Activated CD8-positive, alpha-beta memory T cell treated with anti-CD3 and anti-CD28 coated beads for 4 hours (primary cell): Measurements from ENCODE around the gene CUX1.
"Not testable (repeated sequence)": the region's sequence is repeated elsewhere in the genome, so short reads cannot be mapped to it uniquely, and the experiment has no call there.

Experiments used
- DNase-seq, 2 donors: peaks; one replicate each; pipeline ENCODE4 v3.0.0-alpha.2; 2020; ENCODE audit warnings: low read depth in 2 of 2

The CUX1 gene

GRCh38 chr7:102006695-102007094, 189.3 kb downstream of the CUX1 start:
- DNase-seq = no peak

- no peak for DNase-seq
Observed at GRCh38 chr7:102008535-102009262, 191.3 kb downstream of the CUX1 start.

- DNase-seq = no peak
Observed at GRCh38 chr7:102009628-102010027, 192.2 kb downstream of the CUX1 start.

- not testable (repeated sequence) for DNase-seq
Observed at GRCh38 chr7:102012112-102012830, 194.8 kb downstream of the CUX1 start.

GRCh38 chr7:102012941-102013461, 195.6 kb downstream of the CUX1 start:
- no peak for DNase-seq

GRCh38 chr7:102018876-102019275, 201.4 kb downstream of the CUX1 start:
- no peak for DNase-seq

GRCh38 chr7:102019461-102019860, 202.0 kb downstream of the CUX1 start:
- no peak for DNase-seq

GRCh38 chr7:102021841-102022618, 204.6 kb downstream of the CUX1 start:
- DNase-seq = no peak

GRCh38 chr7:102024005-102024768, 206.8 kb downstream of the CUX1 start:
- no peak for DNase-seq

GRCh38 chr7:102024769-102025391, 207.5 kb downstream of the CUX1 start:
- DNase-seq = no peak

- DNase-seq = not testable (repeated sequence)
Observed at GRCh38 chr7:102025777-102026176, 208.4 kb downstream of the CUX1 start.

GRCh38 chr7:102028206-102028826, 210.9 kb downstream of the CUX1 start:
- no peak for DNase-seq

GRCh38 chr7:102029616-102030015, 212.2 kb downstream of the CUX1 start:
- no peak for DNase-seq

- no peak for DNase-seq
Observed at GRCh38 chr7:102030696-102031095, 213.3 kb downstream of the CUX1 start.

GRCh38 chr7:102036958-102037357, 219.5 kb downstream of the CUX1 start:
- DNase-seq = no peak

GRCh38 chr7:102039706-102040105, 222.3 kb downstream of the CUX1 start:
- no peak for DNase-seq

- no peak for DNase-seq
Observed at GRCh38 chr7:102040569-102040968, 223.1 kb downstream of the CUX1 start.

GRCh38 chr7:102042016-102042656, 224.7 kb downstream of the CUX1 start:
- no peak for DNase-seq

- not testable (repeated sequence) for DNase-seq
Observed at GRCh38 chr7:102042796-102043195, 225.4 kb downstream of the CUX1 start.

- DNase-seq = no peak
Observed at GRCh38 chr7:102044641-102044983, 227.2 kb downstream of the CUX1 start.
